Omental fat pad (tissue), 4 donors: ENCODE data around the gene CFAP119. TPM values are rescaled to one million over a fixed set of nuclear protein-coding genes. Genes with fewer than 3 reads are reported as not detected.

ENCODE experiments used
- ATAC-seq: fragments of 150-250 bp; one replicate; pipeline ENCODE4 v1.9.1; 2016; ENCODE audit warnings: mild to moderate bottlenecking, moderate library complexity; ENCODE audit not compliant: low FRiP score
- DNase-seq: peaks from one replicate; pipeline ENCODE4 v3.0.0-alpha.2; 2019; ENCODE audit warnings: low spot score
- CTCF ChIP-seq, 3 donors: fragments of 450-650 bp; IDR thresholded peaks; one replicate each; pipeline ENCODE4 v1.5.1; 2016 to 2017; ENCODE audit warnings: antibody characterized with exemption in 3 of 3, mild to moderate bottlenecking in 3 of 3, moderate library complexity in 2 of 3
- total RNA-seq, 4 donors: library from RNA; depleted of rRNA; stranded (reverse); fragments of >200 nt; gene quantifications; one replicate each; pipeline ENCODE4 v1.1.0, GENCODE V29; 2016

Gene CFAP119
- total RNA-seq, 4 donors from 2014 or later = 1.4 to 4.8 (median 2.5) TPM

GRCh38 chr16:30737794-30738648 lies 23.8 kb downstream of the CFAP119 start:
- ATAC-seq = no peak
- DNase-seq = no peak
- TF ChIP-seq CTCF (IDR thresholded peaks at IDR 0.05) = no peak

- TF ChIP-seq CTCF (IDR thresholded peaks at IDR 0.05) = no peak
Measured at GRCh38 chr16:30736995-30737793, 24.7 kb downstream of the CFAP119 start.

GRCh38 chr16:30731411-30731810 lies 30.5 kb downstream of the CFAP119 start:
- TF ChIP-seq CTCF (IDR thresholded peaks at IDR 0.05) = no peak

More at GRCh38 chr16:30736995-30737793, 24.7 kb downstream of the CFAP119 start:
- DNase-seq (no peak), ATAC-seq (no peak)

GRCh38 chr16:30728899-30729672 lies 32.8 kb downstream of the CFAP119 start:
- DNase-seq (no peak), ATAC-seq (no peak)
- TF ChIP-seq CTCF (IDR thresholded peaks at IDR 0.05) = no peak

More at GRCh38 chr16:30731411-30731810, 30.5 kb downstream of the CFAP119 start:
- DNase-seq (no peak), ATAC-seq (no peak)

- no peak for ATAC-seq
- DNase-seq = no peak
- no peak for TF ChIP-seq CTCF (IDR thresholded peaks at IDR 0.05)
Measured at GRCh38 chr16:30728321-30728720, 33.5 kb downstream of the CFAP119 start.

- DNase-seq = no peak
- no peak for ATAC-seq
- no peak for TF ChIP-seq CTCF (IDR thresholded peaks at IDR 0.05)
Measured at GRCh38 chr16:30725418-30725792, 36.5 kb downstream of the CFAP119 start.
